Natural killer cell (primary cell): Measurements from ENCODE around the gene TAL1. TPM values are rescaled to one million over a fixed set of nuclear protein-coding genes. Genes with fewer than 3 reads are reported as not detected.

ENCODE experiments used
- ATAC-seq, 3 donors: fragments of 150-1000 bp in 2 of 3; fragments of 200-7000 bp in 1 of 3; cut with Tn5 transposase; 1 replicate in 1 of 3; 2 replicates in 2 of 3; pipeline ENCODE4 v1.10.0; 2021; ENCODE audit warnings: mild to moderate bottlenecking in 2 of 3, moderate library complexity in 2 of 3
- DNase-seq, 2 donors: peaks; one replicate each; pipeline versions ENCODE4 v3.0.0 to v3.0.0-alpha.2; 2013 to 2021; ENCODE audit warnings: mixed read lengths in 1 of 2
- H3K27ac ChIP-seq: one replicate; pipeline ENCODE4 v1.5.1; 2013; ENCODE audit warnings: mild to moderate bottlenecking, low read length
- H3K27me3 ChIP-seq: one replicate; pipeline ENCODE4 v1.6.1; 2013; ENCODE audit warnings: low read length; ENCODE audit not compliant: control insufficient read depth, insufficient read depth
- H3K36me3 ChIP-seq: one replicate; pipeline ENCODE4 v1.6.1; 2013; ENCODE audit warnings: low read length; ENCODE audit not compliant: control insufficient read depth, insufficient read depth
- H3K4me1 ChIP-seq: one replicate; pipeline ENCODE4 v1.6.1; 2013; ENCODE audit warnings: low read length; ENCODE audit not compliant: control insufficient read depth, insufficient read depth
- H3K4me3 ChIP-seq: one replicate; pipeline ENCODE4 v1.5.1; 2013; ENCODE audit warnings: low read length
- H3K9me3 ChIP-seq: one replicate; pipeline ENCODE4 v1.6.1; 2013; ENCODE audit warnings: low read length; ENCODE audit not compliant: control insufficient read depth, insufficient read depth
- H3K27ac Mint-ChIP-seq, 2 donors: one replicate each; pipeline ENCODE4 v1.8.0; 2022; ENCODE audit warnings: mild to moderate bottlenecking in 2 of 2, mixed read lengths in 2 of 2, moderate library complexity in 1 of 2
- H3K27me3 Mint-ChIP-seq, 2 donors: one replicate each; pipeline ENCODE4 v1.8.0; 2022; ENCODE audit warnings: low read depth in 2 of 2, mixed read lengths in 2 of 2
- H3K36me3 Mint-ChIP-seq: one replicate; pipeline ENCODE4 v1.8.0; 2022; ENCODE audit warnings: mixed read lengths
- H3K4me1 Mint-ChIP-seq, 2 donors: one replicate each; pipeline ENCODE4 v1.8.0; 2022; ENCODE audit warnings: mixed read lengths in 2 of 2
- H3K4me3 Mint-ChIP-seq: one replicate; pipeline ENCODE4 v1.8.0; 2022; ENCODE audit warnings: mild to moderate bottlenecking, moderate library complexity, mixed read lengths
- H3K9me3 Mint-ChIP-seq, 2 donors: one replicate each; pipeline ENCODE4 v1.8.0; 2022; ENCODE audit warnings: mixed read lengths in 2 of 2
- CTCF ChIP-seq: fragments of 200-600 bp; IDR thresholded peaks from one replicate; pipeline ENCODE4 v1.8.0; 2022; ENCODE audit warnings: antibody characterized with exemption
- WGBS: methylation state at CpG from one replicate; pipeline ENCODE4 v1.1.7; 2013; ENCODE audit warnings: missing lambda C conversion rate; ENCODE audit not compliant: insufficient coverage; 5-methylcytosine and 5-hydroxymethylcytosine counted together
- intact Hi-C: fragments of 100-400 bp; cut with micrococcal nuclease; formaldehyde crosslinking; loops from one replicate; pipeline ENCODE4 v1.14.2; 2022
- total RNA-seq, 4 donors: library from RNA; stranded (reverse); fragments of 120-200 nt in 1 of 4; gene quantifications; one replicate each; pipeline versions ENCODE4 v1.2.3 to v1.2.4, GENCODE V29; 2013 to 2022

Gene TAL1
- total RNA-seq, 3 donors from 2014 or later (not counting 1 experiment from before 2014, with no cell fraction given) = 0.91 to 6.7 (median 3.5) TPM

- TF ChIP-seq CTCF = peak; percentile 89
- 17% methylated on average over 10 of the region's 10 CpGs for WGBS
- Histone ChIP-seq H3K4me1 (peaks cover 4% of the 10 kb centered on the region), H3K27ac (no peak overlapping the region), H3K36me3 (no peaks in the 10 kb centered on the region), H3K4me3 (no peak overlapping the region), H3K27me3 (no peaks in the 10 kb centered on the region), H3K9me3 (no peaks in the 10 kb centered on the region)
- Mint-ChIP-seq H3K36me3 (no peaks in the 10 kb centered on the region), H3K9me3 (no peaks in the 10 kb centered on the region), H3K4me3 (no peak overlapping the region), H3K4me1 (peaks cover 5% of the 10 kb centered on the region in 2 donors), H3K27me3 (peaks cover 7 to 13% of the 10 kb centered on the region in 2 donors), H3K27ac (no peak overlapping the region)
- intact Hi-C loops = loop anchor here (1.0 to 10.0 kb wide), 2 partner anchors 242 to 518 kb away; partner anchors contain the start of gene FOXD2
- DNase-seq (peak; percentile 57 to 80), ATAC-seq (peak; percentile 77 to 93 (median 86))
Measured at GRCh38 chr1:47192458-47193384, 39.3 kb downstream of the TAL1 start.

DNA sequence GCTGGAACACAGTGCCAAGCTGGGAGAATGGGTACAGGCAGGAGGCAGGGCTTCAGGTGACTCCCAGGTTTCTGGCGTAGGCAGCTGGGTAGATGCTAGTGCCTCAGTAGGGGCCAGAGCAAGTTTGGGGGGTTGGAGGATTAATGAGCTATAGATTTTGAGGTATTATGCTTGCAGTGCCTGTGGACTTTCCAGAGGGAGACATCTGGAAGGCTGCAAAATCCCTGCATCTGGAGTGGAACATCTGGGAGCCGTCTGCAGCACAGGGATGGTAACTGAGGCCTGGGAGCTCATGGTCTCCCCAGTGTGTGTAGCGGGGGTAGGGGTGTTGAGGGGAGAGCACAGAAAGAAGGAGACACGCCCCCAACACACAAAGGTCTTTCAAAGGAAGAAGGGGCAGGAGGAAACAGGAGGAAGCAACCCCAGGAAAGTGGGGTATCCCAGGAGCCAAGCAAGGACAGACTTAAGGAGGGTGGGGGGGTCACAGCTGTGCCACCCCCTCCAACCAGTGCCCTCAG, 40.0 kb downstream of the TAL1 start:
- ATAC-seq (no peak), DNase-seq (peak in 1 of 2 donors; percentile 6)
- 84% methylated on average over 4 of the region's 4 CpGs for WGBS
- no peaks in the 10 kb centered on the region for H3K9me3 ChIP-seq
- no peak overlapping the region for H3K4me3 ChIP-seq
- Mint-ChIP-seq H3K36me3 (no peaks in the 10 kb centered on the region), H3K27ac (no peak overlapping the region), H3K4me1 (peaks cover 5% of the 10 kb centered on the region in 2 donors), H3K9me3 (no peaks in the 10 kb centered on the region), H3K27me3 (peaks cover 5 to 13% of the 10 kb centered on the region in 2 donors), H3K4me3 (no peak overlapping the region)
- no peaks in the 10 kb centered on the region for H3K27me3 ChIP-seq
- no peaks in the 10 kb centered on the region for H3K36me3 ChIP-seq
- TF ChIP-seq CTCF = no peak
- intact Hi-C loops = loop anchor here (10.0 kb wide), 1 partner anchor 243 kb away; the partner anchor contains the start of gene FOXD2
- peaks cover 4% of the 10 kb centered on the region for H3K4me1 ChIP-seq
- no peak overlapping the region for H3K27ac ChIP-seq

DNA sequence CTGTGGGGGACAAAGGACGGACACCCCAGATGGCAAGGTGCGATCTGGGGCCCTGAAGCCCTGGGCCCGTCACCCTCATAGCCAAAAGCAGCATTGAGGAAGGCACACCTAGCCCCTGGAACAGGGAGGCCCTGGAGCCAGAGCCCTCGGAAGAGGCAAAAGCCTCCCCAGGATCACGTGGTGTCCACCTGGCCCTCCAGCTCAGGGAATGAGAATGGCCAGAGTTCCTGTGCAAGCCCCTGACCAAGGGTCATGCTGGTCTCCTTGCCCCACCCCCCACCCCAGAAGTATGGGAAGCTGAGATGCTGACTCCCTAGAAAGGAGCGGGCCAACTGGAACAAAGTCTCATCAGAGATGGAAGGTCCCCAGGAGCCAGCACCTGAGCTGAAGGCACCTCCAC, 41.2 kb downstream of the TAL1 start:
- ATAC-seq (no peak), DNase-seq (peak in 1 of 2 donors; percentile 4)
- Mint-ChIP-seq H3K27me3 (peaks cover 5 to 13% of the 10 kb centered on the region in 2 donors), H3K36me3 (no peaks in the 10 kb centered on the region), H3K4me1 (peaks cover 5% of the 10 kb centered on the region in 2 donors), H3K4me3 (no peak overlapping the region), H3K27ac (no peak overlapping the region), H3K9me3 (no peaks in the 10 kb centered on the region)
- H3K27me3 ChIP-seq = no peaks in the 10 kb centered on the region
- 91% methylated on average over 6 of the region's 6 CpGs for WGBS
- TF ChIP-seq CTCF = no peak
- intact Hi-C loops = loop anchor here (10.0 kb wide), 1 partner anchor 244 kb away; the partner anchor contains the start of gene FOXD2
- H3K4me3 ChIP-seq = no peak overlapping the region
- H3K4me1 ChIP-seq = peaks cover 4% of the 10 kb centered on the region
- no peaks in the 10 kb centered on the region for H3K36me3 ChIP-seq
- no peak overlapping the region for H3K27ac ChIP-seq
- no peaks in the 10 kb centered on the region for H3K9me3 ChIP-seq
